H4 (cell line): ENCODE results near the gene KCTD5. TPM values are rescaled to one million over a fixed set of nuclear protein-coding genes. Genes with fewer than 3 reads are reported as not detected.
"Not testable (repeated sequence)": the region's sequence is repeated elsewhere in the genome, so short reads cannot be mapped to it uniquely, and the experiment has no call there.

Source experiments
- DNase-seq: peaks from one replicate; pipeline ENCODE4 v3.0.0-alpha.2; 2015; ENCODE audit warnings: low spot score
- total RNA-seq: library from RNA; depleted of rRNA; stranded (reverse); fragments of >200 nt; shearing (Covaris generic); gene quantifications from 2 replicates; pipeline ENCODE4 v1.2.3, GENCODE V29; 2014

KCTD5 gene
- total RNA-seq, 1 experiment from 2014 or later: 25.3 TPM

DNA sequence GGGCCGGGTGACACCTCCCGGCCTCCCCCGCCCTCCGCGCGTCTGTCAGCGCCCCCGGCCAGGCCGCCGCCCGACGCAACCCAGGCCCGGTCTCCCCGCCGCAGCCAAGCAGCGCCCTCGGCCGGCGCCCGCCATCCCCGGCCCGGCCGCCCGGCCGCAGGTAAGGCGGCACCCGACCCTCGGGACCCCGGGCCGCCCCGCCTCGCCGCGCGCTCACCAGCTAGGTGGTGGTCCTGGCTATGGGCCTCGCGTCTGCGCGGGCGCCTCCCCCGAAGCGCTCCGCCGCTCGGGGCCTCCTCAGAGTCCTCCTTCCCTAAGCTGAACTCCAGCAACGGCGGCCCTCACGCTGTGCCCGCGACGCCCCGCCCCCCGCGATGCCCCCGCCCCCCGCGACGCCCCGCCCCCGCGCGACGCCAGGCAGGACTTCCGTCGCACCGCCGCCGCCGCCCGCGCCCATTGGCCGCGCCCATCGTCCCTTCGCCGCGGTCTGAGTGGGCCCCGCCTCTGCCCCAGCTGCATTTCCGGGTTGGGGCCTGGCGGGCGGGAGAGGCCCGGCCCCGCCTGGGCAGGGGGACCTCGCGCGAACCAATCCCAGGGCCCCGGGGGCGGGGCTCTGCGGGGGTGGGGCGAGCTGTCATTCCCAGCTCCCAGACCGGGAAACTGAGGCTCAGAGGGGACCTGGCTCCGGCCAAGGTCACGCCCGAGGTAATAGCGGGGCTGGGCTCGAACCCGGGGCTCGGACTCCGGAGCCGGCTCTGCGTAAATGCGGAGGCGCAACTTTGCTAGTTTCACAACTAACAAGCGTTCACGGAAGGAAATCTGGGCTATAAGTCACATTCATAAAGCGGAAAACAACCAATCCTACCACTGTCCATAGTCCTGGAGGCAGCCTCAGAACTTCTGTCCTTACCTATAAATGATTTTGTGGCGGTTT is 9.0 kb upstream of the KCTD5 start:
- peak; percentile 90 for DNase-seq

GRCh38 chr16:2675021-2675420 is 7.3 kb upstream of the KCTD5 start:
- peak; percentile 2 for DNase-seq

DNA sequence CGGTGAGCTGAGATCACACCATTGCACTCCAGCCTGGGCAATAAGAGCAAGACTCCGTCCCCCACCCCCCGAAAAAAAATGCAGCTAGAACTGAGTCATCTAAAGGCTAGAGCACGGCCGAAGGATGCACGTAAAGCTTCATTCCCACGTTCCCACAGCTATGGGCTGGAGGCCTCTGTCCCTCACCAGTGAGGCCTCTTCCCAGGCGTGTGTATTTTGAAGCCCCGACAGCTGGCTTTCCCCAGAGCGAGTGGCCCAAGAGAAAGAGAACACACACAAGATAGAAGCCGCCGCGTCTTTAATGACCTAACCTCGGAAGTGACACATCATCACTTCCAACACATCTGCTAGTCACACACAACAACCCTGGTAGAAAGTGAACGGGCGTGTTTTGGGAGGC is 6.6 kb upstream of the KCTD5 start:
- DNase-seq: no peak

- DNase-seq: not testable (repeated sequence)
These were observed 5.4 kb upstream of the KCTD5 start for GRCh38 chr16:2676937-2677336.

GRCh38 chr16:2678206-2678965 is 3.9 kb upstream of the KCTD5 start:
- DNase-seq: not testable (repeated sequence)

DNA sequence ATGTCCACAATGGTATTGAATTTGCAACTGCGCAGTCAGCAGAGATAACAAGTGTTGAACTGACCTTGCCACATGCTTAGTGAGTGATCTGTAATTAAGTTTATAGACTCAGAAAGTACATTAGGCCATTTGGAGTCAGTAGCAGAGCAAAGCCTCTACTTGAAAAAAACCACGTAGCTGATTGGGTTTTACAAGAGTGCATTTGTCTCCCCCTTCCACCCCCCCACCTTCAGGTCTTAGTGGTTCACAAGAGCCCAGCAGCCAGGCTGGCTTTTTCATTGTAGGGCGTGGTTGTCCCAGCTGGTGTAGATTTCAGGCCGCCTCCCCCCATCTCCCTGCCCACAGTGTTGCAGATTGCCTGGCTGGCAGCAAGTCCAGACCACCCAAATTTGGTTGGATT is 2.4 kb upstream of the KCTD5 start:
- not testable (repeated sequence) for DNase-seq

DNA sequence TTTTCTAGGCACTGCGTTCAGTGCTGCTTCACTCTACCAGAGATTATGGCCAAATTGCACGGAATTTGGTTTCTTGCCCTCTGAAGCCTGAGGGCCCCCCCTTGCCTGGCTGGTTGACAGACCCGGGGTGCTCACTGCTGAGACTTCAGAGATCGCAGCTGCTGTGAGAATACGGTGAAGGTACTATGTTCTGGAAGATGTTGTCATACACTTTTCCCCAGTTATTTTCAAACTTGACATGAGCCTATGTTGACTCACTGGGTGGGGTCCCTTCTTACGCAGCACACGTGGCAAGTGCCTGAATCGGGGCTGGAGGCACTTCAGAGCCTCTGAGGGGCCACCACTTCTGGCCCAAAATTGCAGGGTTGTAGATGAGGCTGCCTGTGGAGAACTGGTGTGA is 2.0 kb upstream of the KCTD5 start:
- not testable (repeated sequence) for DNase-seq

- DNase-seq: not testable (repeated sequence)
These were observed 718 bp downstream of the KCTD5 start for GRCh38 chr16:2683041-2683440.

DNA sequence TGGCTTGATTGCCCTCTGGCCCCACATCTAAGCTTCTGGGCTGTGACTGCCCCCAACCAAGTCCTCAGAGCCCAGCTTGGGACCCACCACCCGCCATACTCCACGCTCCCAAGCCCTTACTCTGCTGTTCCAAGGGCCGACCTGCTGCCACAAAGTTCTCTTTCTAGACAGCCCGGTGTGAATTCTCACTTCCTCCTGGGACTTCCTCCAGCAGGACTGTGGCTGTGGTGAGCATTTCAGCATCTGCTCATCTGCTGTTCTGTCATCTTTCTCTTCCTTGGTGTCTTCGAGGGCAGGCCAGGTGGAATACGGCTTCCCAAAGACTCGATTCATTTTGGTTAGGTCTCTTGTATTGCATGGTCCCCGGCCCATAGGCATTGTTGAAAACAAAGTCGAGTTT is 3.8 kb downstream of the KCTD5 start:
- DNase-seq: not testable (repeated sequence)

GRCh38 chr16:2686912-2687507 is 4.7 kb downstream of the KCTD5 start:
- DNase-seq: no peak

GRCh38 chr16:2687531-2688308 is 5.4 kb downstream of the KCTD5 start:
- DNase-seq: no peak

- not testable (repeated sequence) for DNase-seq
These were observed 7.1 kb downstream of the KCTD5 start for GRCh38 chr16:2689422-2689821.

- no peak for DNase-seq
These were observed 7.9 kb downstream of the KCTD5 start for GRCh38 chr16:2689968-2690801.

- DNase-seq: no peak
These were observed 8.5 kb downstream of the KCTD5 start for GRCh38 chr16:2690852-2691251.

DNA sequence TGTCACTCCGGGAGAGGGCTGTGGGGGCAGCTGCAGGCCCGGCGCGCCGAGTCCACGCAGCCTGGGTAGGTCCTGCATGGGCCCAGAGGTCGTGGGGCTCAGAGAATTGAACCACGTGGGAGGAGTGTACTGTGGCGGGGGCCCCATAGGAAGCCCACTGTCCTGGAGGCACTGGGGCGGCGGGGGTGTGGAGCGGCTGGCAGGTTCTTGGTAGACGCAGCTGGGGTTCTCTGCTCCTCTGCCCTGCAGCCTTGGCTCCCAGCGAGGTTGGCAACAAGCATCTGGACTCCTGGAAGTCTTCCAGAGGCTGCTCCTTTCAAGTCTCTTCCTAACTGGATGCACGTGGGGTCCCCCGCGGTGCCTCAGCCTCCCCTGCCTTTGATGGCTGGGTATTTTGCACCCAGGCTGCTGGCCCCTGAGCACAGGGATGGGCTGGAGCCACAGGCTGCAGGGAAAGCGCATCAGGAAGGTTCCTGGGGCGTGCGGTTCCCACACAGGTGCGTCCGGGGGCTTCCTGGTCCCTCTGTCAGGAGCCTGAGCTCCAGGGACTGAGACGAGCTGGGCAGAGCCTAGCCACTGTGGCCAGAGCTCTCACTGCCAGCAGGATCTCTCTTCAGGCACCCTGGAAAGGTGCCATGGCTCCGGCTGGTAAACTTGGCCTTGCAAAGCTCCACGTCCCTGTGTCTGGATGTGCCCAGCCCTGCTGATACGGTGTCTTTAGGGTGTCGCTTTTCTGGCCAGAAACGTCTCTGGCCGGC is 9.3 kb downstream of the KCTD5 start:
- no peak for DNase-seq

DNA sequence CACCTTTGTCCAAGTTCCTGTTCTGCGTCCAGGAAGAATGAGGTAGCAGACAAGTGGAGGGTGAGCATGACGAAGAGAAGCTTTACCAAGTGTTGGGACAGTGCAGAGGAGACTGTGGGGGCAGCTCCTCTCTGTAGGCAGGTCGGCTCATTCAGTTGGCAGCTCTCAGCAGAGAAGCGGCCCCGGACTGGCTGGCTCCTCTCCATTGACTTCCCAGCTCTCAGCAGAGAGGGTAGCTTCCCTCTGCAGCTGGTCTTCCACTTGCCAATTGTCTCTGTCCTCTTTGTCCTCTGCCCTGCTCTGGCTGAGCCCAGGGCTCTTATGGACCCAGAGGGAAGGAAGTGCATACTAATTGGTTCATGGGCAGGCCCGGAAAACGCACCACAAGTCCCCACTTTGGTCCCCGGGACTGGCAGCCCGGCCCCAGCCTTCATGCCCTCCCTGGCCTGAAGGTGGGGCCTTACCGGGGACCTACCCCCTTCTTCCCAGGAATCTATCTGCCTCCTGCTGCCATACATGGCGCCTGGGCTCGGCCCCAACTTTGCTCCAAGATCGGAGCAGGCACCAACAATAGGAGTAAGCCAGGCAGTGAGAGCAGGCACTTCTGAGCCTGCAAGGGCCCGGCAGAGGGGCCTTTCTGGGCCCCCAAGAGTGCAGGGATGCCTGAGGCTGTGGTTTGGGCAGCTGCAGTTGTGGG is 10.1 kb downstream of the KCTD5 start:
- no peak for DNase-seq

DNA sequence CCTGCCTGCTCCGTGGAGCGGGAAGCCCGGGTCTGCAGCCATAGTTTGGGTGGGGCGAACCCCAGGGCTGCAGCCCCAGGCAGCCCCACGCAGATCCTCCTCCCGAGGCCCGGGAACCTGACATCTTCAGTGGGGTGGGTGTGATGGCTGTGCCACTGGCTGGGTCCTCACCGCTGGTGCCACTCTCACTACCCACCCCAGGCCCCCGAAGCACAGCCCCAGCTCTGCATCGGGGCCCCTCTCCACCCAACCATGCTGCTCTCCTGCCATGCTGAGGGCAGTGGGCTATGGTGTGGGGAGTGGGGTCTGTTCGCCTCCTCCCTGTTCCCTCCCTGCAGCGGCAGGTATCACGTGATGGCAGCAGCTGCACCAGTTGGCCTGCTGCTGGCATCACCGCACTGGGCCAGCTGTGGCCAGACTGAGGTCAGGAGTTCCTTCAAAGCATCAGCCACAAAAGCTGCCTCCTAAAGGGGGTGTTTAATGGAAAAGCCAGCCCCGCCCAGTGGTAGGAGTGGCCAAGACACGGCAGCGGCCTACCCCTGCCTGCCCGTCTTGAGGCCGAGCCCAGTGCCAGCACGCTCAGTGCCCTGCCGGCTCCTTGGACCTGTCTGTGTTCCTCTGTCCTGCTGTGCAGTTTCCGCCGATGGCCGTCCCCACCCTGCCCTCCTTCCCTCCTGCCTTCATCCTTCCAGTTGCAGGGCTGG is 10.8 kb downstream of the KCTD5 start:
- no peak for DNase-seq

DNA sequence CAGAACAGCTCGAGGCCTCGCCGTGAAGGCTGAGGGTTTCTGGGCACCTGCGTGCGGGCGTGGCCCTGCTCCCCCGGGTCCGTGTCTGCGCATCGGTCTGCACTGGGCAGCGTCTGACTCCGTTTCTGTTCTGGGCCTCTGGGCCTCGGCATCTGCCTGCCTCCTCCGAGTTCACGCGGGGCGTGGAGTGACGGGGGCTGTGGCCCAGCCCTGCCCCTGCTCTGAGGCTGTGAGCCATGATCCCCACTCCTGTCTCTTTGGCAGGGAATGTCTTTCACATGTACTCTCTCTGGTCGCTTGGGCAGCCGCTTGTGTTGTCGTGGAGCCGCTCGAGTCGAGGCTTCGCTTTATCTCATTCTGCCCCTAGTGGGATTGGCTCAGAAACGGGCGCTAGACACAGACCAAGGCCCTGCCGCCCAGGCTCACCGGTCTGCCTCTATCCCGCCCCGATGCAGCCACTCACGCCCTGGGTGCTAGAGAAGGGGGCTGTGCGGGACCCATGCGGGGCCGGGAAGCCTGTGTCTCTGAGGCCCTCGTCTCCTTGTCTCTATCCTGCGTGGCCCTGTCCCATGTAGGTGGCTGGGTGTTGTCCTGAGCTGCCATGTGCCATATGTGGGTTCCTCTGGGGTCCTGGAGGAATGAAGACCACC is 14.4 kb downstream of the KCTD5 start:
- DNase-seq: not testable (repeated sequence)
